ENCODE results near the gene RGS18.

The RGS18 gene

DNA sequence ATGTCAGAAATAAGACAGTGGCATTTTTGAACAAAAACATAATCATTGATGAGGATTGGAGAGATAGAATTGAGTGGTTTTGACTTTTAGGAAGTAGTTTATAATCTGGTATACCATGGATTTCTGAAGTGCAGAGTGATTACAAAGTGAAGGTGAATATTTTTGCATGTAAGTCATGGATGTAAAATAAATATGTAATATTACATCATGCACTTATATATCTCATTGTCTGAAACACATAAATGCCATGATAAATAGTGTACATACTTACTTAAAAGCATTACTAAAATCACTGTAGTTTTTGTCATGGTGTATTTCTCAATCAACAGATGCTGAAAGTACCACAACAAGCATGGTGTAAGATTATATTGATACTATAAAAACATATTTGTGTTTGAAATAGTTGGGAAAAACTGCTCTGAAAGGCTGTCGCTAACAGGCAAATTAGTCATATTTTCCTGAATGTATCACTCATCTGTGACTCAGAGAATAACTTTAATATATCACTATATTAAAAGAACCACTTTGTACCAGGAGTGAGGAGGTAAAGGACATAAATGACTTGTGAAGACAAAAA lies 24.8 kb upstream of the RGS18 start:
- Histone ChIP-seq H3K4me3 (ENCODE audit: low read depth, low read length) (no peak overlapping the region), H3K9me3 (ENCODE audit: control insufficient read depth, insufficient read depth, low read depth, low read length) (no peaks in the 10 kb centered on the region), H3K36me3 (ENCODE audit: control insufficient read depth in 2 of 2, insufficient read depth in 1 of 2, low read length in 2 of 2) (no peaks in the 10 kb centered on the region), H3K27ac (ENCODE audit: extremely low read depth, low read depth, low read length) (no peak overlapping the region), H3K4me1 (ENCODE audit: control insufficient read depth, insufficient read depth, low read length) (no peaks in the 10 kb centered on the region)
- TF ChIP-seq, protein P1, sequence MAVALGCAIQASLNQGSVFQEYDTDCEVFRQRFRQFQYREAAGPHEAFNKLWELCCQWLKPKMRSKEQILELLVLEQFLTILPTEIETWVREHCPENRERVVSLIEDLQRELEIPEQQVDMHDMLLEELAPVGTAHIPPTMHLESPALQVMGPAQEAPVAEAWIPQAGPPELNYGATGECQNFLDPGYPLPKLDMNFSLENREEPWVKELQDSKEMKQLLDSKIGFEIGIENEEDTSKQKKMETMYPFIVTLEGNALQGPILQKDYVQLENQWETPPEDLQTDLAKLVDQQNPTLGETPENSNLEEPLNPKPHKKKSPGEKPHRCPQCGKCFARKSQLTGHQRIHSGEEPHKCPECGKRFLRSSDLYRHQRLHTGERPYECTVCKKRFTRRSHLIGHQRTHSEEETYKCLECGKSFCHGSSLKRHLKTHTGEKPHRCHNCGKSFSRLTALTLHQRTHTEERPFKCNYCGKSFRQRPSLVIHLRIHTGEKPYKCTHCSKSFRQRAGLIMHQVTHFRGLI (tag by site-specific recombination; IDR thresholded peaks at IDR 0.05), result no peak
- TF ChIP-seq CTCF (tag by site-specific recombination; IDR thresholded peaks at IDR 0.05), result no peak
- TF ChIP-seq, protein P2, sequence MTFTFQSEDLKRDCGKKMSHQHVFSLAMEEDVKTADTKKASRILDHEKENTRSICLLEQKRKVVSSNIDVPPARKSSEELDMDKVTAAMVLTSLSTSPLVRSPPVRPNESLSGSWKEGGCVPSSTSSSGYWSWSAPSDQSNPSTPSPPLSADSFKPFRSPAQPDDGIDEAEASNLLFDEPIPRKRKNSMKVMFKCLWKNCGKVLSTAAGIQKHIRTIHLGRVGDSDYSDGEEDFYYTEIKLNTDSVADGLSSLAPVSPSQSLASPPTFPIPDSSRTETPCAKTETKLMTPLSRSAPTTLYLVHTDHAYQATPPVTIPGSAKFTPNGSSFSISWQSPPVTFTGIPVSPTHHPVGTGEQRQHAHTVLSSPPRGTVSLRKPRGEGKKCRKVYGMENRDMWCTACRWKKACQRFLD (tag by site-specific recombination; IDR thresholded peaks at IDR 0.05), result no peak
- ChIA-PET CTCF (no interaction called here), POLR2A (no interaction called here)

DNA sequence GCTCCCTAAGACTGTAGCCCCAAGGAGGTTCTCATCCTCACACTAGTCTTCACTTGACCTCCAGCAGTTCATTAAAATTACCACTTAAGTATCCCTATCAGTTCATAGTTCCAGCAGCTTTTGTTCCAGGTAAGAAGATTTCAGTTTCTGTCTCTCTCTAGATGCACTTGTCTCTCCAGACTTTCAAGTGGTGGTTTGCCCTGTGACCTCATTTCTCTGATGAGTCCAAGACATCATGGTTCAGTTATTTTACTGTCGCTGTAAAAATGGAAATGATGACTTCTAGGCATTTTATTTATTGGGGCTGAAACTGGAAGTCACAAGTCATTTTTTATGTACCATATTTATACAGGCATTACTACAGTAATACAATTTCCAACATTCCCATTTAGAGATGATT lies 17.9 kb upstream of the RGS18 start:
- Histone ChIP-seq H3K9me3 (ENCODE audit: control insufficient read depth, insufficient read depth, low read depth, low read length) (no peaks in the 10 kb centered on the region), H3K27ac (ENCODE audit: extremely low read depth, low read depth, low read length) (no peak overlapping the region), H3K36me3 (ENCODE audit: control insufficient read depth in 2 of 2, insufficient read depth in 1 of 2, low read length in 2 of 2) (no peaks in the 10 kb centered on the region), H3K4me3 (ENCODE audit: low read depth, low read length) (no peak overlapping the region), H3K4me1 (ENCODE audit: control insufficient read depth, insufficient read depth, low read length) (no peaks in the 10 kb centered on the region)
- ChIA-PET CTCF (no interaction called here), POLR2A (no interaction called here)
- TF ChIP-seq ZNF585B (tag by site-specific recombination; IDR thresholded peaks at IDR 0.05) (no peak), ZNF23 (tag by site-specific recombination; IDR thresholded peaks at IDR 0.05; ENCODE audit: borderline replicate concordance) (no peak), ZNF398 (tag by site-specific recombination; IDR thresholded peaks at IDR 0.05) (no peak), ZNF623 (tag by site-specific recombination; IDR thresholded peaks at IDR 0.05) (no peak), ZNF785 (tag by site-specific recombination; IDR thresholded peaks at IDR 0.05) (no peak), ZNF280C (tag by site-specific recombination; IDR thresholded peaks at IDR 0.05) (no peak), ZNF2 (tag by site-specific recombination; IDR thresholded peaks at IDR 0.05) (no peak), IKZF3 (tag by site-specific recombination; IDR thresholded peaks at IDR 0.05) (no peak), ZNF239 (tag by site-specific recombination; IDR thresholded peaks at IDR 0.05) (no peak), ZNF677 (tag by site-specific recombination; IDR thresholded peaks at IDR 0.05) (no peak), ZNF701 (tag by site-specific recombination; IDR thresholded peaks at IDR 0.05) (no peak), ZNF26 (tag by site-specific recombination; IDR thresholded peaks at IDR 0.05) (no peak), ZNF202 (tag by site-specific recombination; IDR thresholded peaks at IDR 0.05; ENCODE audit: borderline replicate concordance) (no peak), ZNF37A (tag by site-specific recombination; IDR thresholded peaks at IDR 0.05) (no peak), HOXD13 (CRISPR knock-in tag; IDR thresholded peaks at IDR 0.05; ENCODE audit: borderline replicate concordance) (no peak), ZNF549 (tag by site-specific recombination; IDR thresholded peaks at IDR 0.05) (no peak), ZNF521 (tag by site-specific recombination; IDR thresholded peaks at IDR 0.05) (no peak), ZBTB48 (tag by site-specific recombination; IDR thresholded peaks at IDR 0.05) (no peak), ZXDB (tag by site-specific recombination; IDR thresholded peaks at IDR 0.05) (no peak)
- TF ChIP-seq, protein P3, sequence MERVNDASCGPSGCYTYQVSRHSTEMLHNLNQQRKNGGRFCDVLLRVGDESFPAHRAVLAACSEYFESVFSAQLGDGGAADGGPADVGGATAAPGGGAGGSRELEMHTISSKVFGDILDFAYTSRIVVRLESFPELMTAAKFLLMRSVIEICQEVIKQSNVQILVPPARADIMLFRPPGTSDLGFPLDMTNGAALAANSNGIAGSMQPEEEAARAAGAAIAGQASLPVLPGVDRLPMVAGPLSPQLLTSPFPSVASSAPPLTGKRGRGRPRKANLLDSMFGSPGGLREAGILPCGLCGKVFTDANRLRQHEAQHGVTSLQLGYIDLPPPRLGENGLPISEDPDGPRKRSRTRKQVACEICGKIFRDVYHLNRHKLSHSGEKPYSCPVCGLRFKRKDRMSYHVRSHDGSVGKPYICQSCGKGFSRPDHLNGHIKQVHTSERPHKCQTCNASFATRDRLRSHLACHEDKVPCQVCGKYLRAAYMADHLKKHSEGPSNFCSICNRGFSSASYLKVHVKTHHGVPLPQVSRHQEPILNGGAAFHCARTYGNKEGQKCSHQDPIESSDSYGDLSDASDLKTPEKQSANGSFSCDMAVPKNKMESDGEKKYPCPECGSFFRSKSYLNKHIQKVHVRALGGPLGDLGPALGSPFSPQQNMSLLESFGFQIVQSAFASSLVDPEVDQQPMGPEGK (tag by site-specific recombination; IDR thresholded peaks at IDR 0.05), result no peak
